ENCODE results near the gene NFATC4. TPM values are rescaled to one million over a fixed set of nuclear protein-coding genes. Genes with fewer than 3 reads are reported as not detected.

Gene NFATC4
- total and polyA plus RNA-seq, 12 donors = 3.0 to 69.2 (median 9.9) TPM

DNA sequence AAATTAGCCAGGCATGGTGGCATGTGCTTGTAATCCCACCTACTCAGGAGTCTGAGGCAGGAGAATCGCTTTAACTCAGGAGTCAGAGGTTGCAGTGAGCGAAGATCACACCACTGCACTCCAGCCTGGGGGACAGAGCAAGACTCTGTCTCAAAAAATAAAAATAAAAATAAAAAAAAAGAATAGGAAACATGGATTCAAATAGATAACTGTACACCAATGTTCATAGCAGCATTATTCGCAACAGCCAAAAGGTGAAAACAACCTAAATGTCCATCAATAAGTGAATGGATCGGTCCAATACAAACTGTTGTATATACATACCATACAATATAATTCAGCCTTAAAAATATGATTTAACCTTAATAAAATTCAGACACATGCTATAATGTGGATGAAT, 25.1 kb upstream of the NFATC4 start:
- no peak for DNase-seq
- intact Hi-C loops (cut with DNase I) = no loop called here
- Histone ChIP-seq H3K27me3 (peaks cover 0 to 24% (median 8%) of the 10 kb centered on the region in 7 donors), H3K4me1 (peaks cover 0 to 38% (median 22%) of the 10 kb centered on the region in 9 donors), H3K27ac (no peak overlapping the region), H3K36me3 (peaks cover 0 to 7% (median 0%) of the 10 kb centered on the region in 9 donors), H3K4me3 (no peak overlapping the region), H3K9me3 (no peaks in the 10 kb centered on the region)
- no peak for ATAC-seq
- WGBS, 2 donors = 94 to 99% methylated on average over 4 of the region's 4 CpGs
- TF ChIP-seq, protein P1, sequence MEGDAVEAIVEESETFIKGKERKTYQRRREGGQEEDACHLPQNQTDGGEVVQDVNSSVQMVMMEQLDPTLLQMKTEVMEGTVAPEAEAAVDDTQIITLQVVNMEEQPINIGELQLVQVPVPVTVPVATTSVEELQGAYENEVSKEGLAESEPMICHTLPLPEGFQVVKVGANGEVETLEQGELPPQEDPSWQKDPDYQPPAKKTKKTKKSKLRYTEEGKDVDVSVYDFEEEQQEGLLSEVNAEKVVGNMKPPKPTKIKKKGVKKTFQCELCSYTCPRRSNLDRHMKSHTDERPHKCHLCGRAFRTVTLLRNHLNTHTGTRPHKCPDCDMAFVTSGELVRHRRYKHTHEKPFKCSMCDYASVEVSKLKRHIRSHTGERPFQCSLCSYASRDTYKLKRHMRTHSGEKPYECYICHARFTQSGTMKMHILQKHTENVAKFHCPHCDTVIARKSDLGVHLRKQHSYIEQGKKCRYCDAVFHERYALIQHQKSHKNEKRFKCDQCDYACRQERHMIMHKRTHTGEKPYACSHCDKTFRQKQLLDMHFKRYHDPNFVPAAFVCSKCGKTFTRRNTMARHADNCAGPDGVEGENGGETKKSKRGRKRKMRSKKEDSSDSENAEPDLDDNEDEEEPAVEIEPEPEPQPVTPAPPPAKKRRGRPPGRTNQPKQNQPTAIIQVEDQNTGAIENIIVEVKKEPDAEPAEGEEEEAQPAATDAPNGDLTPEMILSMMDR (IDR thresholded peaks at IDR 0.05) = no peak

GRCh38 chr14:24343795-24344660, 24.0 kb upstream of the NFATC4 start:
- no peak overlapping the region for H3K27ac ChIP-seq
- ATAC-seq (no peak), DNase-seq (no peak)
- 78 to 79% methylated on average over 7 of the region's 7 CpGs for WGBS, 2 donors
- TF ChIP-seq, protein P1 (IDR thresholded peaks at IDR 0.05) = no peak
- H3K36me3 ChIP-seq = no peaks in the 10 kb centered on the region
- H3K9me3 ChIP-seq = no peaks in the 10 kb centered on the region
- no peak overlapping the region for H3K4me3 ChIP-seq
- H3K4me1 ChIP-seq = peaks cover 0 to 29% (median 10%) of the 10 kb centered on the region in 9 donors
- intact Hi-C loops (cut with DNase I) = no loop called here
- H3K27me3 ChIP-seq = peaks cover 0 to 16% (median 4%) of the 10 kb centered on the region in 7 donors

GRCh38 chr14:24347134-24347533, 20.9 kb upstream of the NFATC4 start:
- TF ChIP-seq, protein P1 (IDR thresholded peaks at IDR 0.05) = no peak
- H3K27ac ChIP-seq = peak overlapping the region in 9 of 10 donors; percentile 28 to 74 (median 61)
- no peaks in the 10 kb centered on the region for H3K9me3 ChIP-seq
- no peak for DNase-seq
- 41 to 64% methylated on average over 1 of the region's 1 CpG for WGBS, 2 donors
- peaks cover 0 to 17% (median 7%) of the 10 kb centered on the region in 9 donors for H3K4me1 ChIP-seq
- H3K4me3 ChIP-seq = no peak overlapping the region
- intact Hi-C loops (cut with DNase I) = no loop called here
- ATAC-seq = peak in 7 of 8 donors; percentile 27 to 80 (median 64)
- H3K36me3 ChIP-seq = no peaks in the 10 kb centered on the region
- H3K27me3 ChIP-seq = peaks cover 0 to 13% (median 0%) of the 10 kb centered on the region in 7 donors

- no peak overlapping the region for H3K4me3 ChIP-seq
- no peak for ATAC-seq
- H3K9me3 ChIP-seq = no peaks in the 10 kb centered on the region
- intact Hi-C loops (cut with DNase I) = no loop called here
- WGBS, 2 donors = 95 to 98% methylated on average over 2 of the region's 2 CpGs
- H3K4me1 ChIP-seq = peaks cover 0 to 17% (median 7%) of the 10 kb centered on the region in 9 donors
- DNase-seq = no peak
- H3K27me3 ChIP-seq = peaks cover 0 to 20% (median 6%) of the 10 kb centered on the region in 7 donors
- peak overlapping the region in 2 of 10 donors; percentile 70 to 72 for H3K27ac ChIP-seq
- TF ChIP-seq, protein P1 (IDR thresholded peaks at IDR 0.05) = no peak
- no peaks in the 10 kb centered on the region for H3K36me3 ChIP-seq
Observed at GRCh38 chr14:24348186-24348585, 19.8 kb upstream of the NFATC4 start.
